Parathyroid adenoma (tissue), 2 donors: ENCODE results near the gene EIF4G1.
A peak's percentile ranks its signal among the peaks of the same experiment; 100 is the strongest.

Experiments
- H2AFZ ChIP-seq: fragments of 300-600 bp; sonication (generic); one replicate; pipeline ENCODE4 v1.7.0; 2017; ENCODE audit warnings: antibody characterized with exemption, mild to moderate bottlenecking
- H3K27ac ChIP-seq: fragments of 300-600 bp; sonication (generic); one replicate; pipeline ENCODE4 v1.7.0; 2017
- H3K27me3 ChIP-seq: fragments of 300-600 bp; sonication (generic); one replicate; pipeline ENCODE4 v1.7.0; 2017; ENCODE audit warnings: low read length; ENCODE audit not compliant: control insufficient read depth, insufficient read depth
- H3K36me3 ChIP-seq: fragments of 300-600 bp; sonication (generic); one replicate; pipeline ENCODE4 v1.7.0; 2017; ENCODE audit warnings: low read length; ENCODE audit not compliant: control insufficient read depth, insufficient read depth
- H3K4me1 ChIP-seq: fragments of 300-600 bp; sonication (generic); one replicate; pipeline ENCODE4 v1.7.0; 2017; ENCODE audit warnings: control low read depth
- H3K4me2 ChIP-seq: fragments of 300-600 bp; sonication (generic); one replicate; pipeline ENCODE4 v1.7.0; 2017; ENCODE audit warnings: low read length
- H3K4me3 ChIP-seq: fragments of 300-600 bp; sonication (generic); one replicate; pipeline ENCODE4 v1.7.0; 2017; ENCODE audit warnings: low read depth, low read length
- H3K79me2 ChIP-seq: fragments of 300-600 bp; sonication (generic); one replicate; pipeline ENCODE4 v1.7.0; 2017; ENCODE audit warnings: control low read depth
- H3K9ac ChIP-seq: fragments of 300-600 bp; sonication (generic); one replicate; pipeline ENCODE4 v1.7.0; 2017; ENCODE audit warnings: mild to moderate bottlenecking
- H3K9me3 ChIP-seq: fragments of 300-600 bp; sonication (generic); one replicate; pipeline ENCODE4 v1.7.0; 2017; ENCODE audit warnings: low read length; ENCODE audit not compliant: control insufficient read depth
- TF ChIP-seq, protein P1 (sequence below): fragments of 300-600 bp; sonication (generic); IDR thresholded peaks from one replicate; pipeline ENCODE4 v1.7.0; 2017; ENCODE audit warnings: antibody characterized with exemption, mild to moderate bottlenecking
- donor health status: primary hyperparathyroidism.

The EIF4G1 gene

DNA sequence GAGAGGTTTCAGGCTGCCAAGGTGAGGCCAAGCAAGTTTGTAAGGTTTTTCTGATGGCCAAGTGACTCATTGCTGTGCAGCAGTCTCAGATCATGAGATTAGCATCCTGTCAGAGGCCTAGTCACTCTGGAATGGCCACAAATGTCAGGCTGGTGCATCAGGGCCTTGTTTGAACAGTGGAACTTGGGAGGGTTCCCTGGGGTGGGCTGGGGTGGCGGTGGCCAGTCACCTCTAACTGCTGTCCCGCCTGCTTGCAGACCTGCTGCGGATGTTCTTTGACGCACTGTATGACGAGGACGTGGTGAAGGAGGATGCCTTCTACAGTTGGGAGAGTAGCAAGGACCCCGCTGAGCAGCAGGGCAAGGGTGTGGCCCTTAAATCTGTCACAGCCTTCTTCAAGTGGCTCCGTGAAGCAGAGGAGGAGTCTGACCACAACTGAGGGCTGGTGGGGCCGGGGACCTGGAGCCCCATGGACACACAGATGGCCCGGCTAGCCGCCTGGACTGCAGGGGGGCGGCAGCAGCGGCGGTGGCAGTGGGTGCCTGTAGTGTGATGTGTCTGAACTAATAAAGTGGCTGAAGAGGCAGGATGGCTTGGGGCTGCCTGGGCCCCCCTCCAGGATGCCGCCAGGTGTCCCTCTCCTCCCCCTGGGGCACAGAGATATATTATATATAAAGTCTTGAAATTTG lies 20.2 kb downstream of the EIF4G1 start:
- H3K27me3 ChIP-seq = no peaks in the 10 kb centered on the region
- no peaks in the 10 kb centered on the region for H3K36me3 ChIP-seq
- no peaks in the 10 kb centered on the region for H3K9me3 ChIP-seq
- H3K79me2 ChIP-seq = no peaks in the 10 kb centered on the region
- no peak overlapping the region for H2AFZ ChIP-seq
- TF ChIP-seq, protein P1, sequence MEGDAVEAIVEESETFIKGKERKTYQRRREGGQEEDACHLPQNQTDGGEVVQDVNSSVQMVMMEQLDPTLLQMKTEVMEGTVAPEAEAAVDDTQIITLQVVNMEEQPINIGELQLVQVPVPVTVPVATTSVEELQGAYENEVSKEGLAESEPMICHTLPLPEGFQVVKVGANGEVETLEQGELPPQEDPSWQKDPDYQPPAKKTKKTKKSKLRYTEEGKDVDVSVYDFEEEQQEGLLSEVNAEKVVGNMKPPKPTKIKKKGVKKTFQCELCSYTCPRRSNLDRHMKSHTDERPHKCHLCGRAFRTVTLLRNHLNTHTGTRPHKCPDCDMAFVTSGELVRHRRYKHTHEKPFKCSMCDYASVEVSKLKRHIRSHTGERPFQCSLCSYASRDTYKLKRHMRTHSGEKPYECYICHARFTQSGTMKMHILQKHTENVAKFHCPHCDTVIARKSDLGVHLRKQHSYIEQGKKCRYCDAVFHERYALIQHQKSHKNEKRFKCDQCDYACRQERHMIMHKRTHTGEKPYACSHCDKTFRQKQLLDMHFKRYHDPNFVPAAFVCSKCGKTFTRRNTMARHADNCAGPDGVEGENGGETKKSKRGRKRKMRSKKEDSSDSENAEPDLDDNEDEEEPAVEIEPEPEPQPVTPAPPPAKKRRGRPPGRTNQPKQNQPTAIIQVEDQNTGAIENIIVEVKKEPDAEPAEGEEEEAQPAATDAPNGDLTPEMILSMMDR = no peak
- H3K9ac ChIP-seq = no peak overlapping the region
- no peak overlapping the region for H3K27ac ChIP-seq
- no peak overlapping the region for H3K4me3 ChIP-seq
- no peak overlapping the region for H3K4me2 ChIP-seq
- peaks cover 36% of the 10 kb centered on the region for H3K4me1 ChIP-seq

DNA sequence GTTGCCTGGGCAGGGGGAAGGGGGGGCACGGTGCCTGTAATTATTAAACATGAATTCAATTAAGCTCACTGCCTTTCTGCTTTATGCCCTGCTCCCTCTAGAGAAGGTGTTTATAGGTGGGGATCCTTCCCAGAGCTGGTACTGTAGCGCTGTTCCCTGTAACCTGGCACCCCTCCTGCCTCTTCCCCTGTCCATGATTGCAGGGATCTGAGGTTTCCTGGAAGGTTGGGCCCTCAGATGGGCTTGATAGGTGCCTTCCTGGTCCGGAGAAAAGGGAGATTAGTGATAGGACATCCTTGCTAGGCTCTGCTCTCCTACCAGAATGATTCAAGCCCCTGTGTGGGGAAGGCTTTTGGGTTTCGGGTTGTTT lies 20.9 kb downstream of the EIF4G1 start:
- Histone ChIP-seq H3K4me2 (peak overlapping the region; percentile 92), H3K4me3 (peak overlapping the region; percentile 67), H3K9me3 (no peaks in the 10 kb centered on the region), H3K9ac (no peak overlapping the region), H2AFZ (peak overlapping the region; percentile 65), H3K36me3 (no peaks in the 10 kb centered on the region), H3K27ac (peak overlapping the region; percentile 92), H3K4me1 (peaks cover 37% of the 10 kb centered on the region), H3K79me2 (peaks cover 3% of the 10 kb centered on the region), H3K27me3 (no peaks in the 10 kb centered on the region)
- TF ChIP-seq, protein P1 = no peak

DNA sequence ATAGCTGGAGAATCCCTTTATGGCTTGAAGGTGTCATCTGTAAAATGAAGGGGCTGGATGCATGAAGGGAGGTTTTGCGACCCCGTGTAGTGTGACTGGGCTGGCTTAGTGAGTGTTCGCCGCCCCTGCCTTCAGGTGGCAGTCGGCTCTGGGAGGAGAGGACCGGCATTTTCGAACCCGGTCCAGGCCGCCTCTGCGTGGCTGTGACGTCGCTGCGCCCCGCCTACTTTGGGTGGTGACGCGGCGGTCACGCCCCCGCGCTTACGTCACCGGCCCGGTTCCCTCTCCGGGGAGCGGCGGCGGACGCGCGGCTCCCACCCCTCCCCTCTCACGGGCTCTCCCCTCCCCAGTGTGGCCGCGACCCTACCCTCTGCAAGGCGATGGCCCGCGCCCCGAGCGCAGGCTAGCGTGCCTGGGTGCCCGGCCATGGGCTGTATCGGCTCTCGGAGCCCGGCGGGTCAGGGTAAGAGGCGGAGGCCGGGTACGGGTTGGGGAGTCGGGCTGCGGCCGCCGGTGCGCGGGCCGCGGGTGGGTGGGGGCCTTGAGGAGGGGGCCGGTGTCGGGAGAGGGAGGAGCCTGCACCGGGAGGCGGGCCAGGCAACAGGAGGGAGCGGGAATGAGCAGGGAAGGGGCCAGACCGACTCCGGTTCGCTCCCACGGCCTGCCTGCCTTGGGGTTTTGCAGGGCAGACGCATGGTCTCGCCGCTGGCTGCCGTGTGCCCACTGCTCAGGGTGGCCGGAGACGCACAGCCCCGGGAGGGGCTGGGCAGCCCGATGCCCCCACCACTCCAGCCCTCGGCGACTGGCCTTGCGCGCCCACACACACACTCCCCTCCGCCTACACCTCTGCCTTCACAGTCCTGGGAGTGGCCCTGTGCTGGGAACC lies 21.5 kb downstream of the EIF4G1 start:
- peaks cover 10% of the 10 kb centered on the region for H3K79me2 ChIP-seq
- H3K4me2 ChIP-seq = peak overlapping the region; percentile 92
- no peak overlapping the region for H3K9ac ChIP-seq
- H3K9me3 ChIP-seq = no peaks in the 10 kb centered on the region
- peak overlapping the region; percentile 65 for H2AFZ ChIP-seq
- H3K4me1 ChIP-seq = peaks cover 37% of the 10 kb centered on the region
- H3K4me3 ChIP-seq = peak overlapping the region; percentile 67
- H3K36me3 ChIP-seq = no peaks in the 10 kb centered on the region
- no peaks in the 10 kb centered on the region for H3K27me3 ChIP-seq
- TF ChIP-seq, protein P1 = no peak
- H3K27ac ChIP-seq = peak overlapping the region; percentile 92

DNA sequence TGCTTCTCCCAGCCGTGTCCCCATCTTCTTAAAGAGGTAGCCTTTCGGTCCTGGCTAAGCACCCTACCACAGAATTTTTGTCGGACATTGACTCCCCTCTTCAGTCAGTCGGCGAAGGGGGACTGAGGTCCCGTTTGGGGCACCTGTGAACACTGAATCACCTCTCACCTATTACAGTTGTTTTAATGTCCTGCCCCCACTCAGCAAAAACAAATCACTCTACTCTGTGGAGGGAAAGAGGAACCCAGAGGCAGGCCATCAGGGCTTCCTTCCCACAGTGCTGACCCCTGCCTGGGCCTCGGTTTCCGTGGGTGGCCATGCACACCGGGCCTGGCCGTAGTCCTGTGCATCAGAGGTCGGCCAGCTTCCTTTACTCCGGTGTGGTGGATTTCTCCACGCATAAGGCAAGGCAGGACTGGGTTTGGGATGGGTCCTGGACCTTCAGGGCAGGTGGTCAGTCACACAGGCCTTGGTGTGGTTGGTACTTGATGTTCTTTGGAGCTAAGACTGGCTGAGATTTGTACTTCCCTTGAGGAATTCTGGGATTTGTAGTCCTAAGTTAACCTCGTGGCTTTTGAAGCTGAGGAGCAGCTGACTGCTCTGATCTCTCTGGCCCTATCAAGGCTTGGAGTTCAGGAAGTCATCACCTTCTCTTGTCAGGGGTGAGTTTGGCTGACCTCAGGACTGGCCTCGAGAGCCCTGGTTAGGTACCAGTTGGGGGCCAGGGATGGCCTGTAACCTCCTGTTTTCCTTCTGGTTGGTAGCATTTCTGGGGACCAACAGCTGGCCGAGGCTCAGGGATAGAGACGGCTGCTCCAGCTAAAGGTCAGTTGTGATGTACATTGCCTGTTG lies 22.4 kb downstream of the EIF4G1 start:
- TF ChIP-seq, protein P1 = no peak
- peaks cover 37% of the 10 kb centered on the region for H3K4me1 ChIP-seq

More for the DNA sequence above, 22.4 kb downstream of the EIF4G1 start:
- peak overlapping the region; percentile 67 for H3K4me3 ChIP-seq
- H3K4me2 ChIP-seq = peak overlapping the region; percentile 92
- peaks cover 18% of the 10 kb centered on the region for H3K79me2 ChIP-seq
- peak overlapping the region; percentile 65 for H2AFZ ChIP-seq
- H3K36me3 ChIP-seq = no peaks in the 10 kb centered on the region
- H3K27ac ChIP-seq = peak overlapping the region; percentile 92
- no peak overlapping the region for H3K9ac ChIP-seq
- H3K27me3 ChIP-seq = no peaks in the 10 kb centered on the region
- H3K9me3 ChIP-seq = no peaks in the 10 kb centered on the region
